ENCODE results near the gene TUBB2A. TPM values are rescaled to one million over a fixed set of nuclear protein-coding genes. Genes with fewer than 3 reads are reported as not detected.

TUBB2A gene
- total RNA-seq, result 20.4 and 171 TPM in 2 replicates

DNA sequence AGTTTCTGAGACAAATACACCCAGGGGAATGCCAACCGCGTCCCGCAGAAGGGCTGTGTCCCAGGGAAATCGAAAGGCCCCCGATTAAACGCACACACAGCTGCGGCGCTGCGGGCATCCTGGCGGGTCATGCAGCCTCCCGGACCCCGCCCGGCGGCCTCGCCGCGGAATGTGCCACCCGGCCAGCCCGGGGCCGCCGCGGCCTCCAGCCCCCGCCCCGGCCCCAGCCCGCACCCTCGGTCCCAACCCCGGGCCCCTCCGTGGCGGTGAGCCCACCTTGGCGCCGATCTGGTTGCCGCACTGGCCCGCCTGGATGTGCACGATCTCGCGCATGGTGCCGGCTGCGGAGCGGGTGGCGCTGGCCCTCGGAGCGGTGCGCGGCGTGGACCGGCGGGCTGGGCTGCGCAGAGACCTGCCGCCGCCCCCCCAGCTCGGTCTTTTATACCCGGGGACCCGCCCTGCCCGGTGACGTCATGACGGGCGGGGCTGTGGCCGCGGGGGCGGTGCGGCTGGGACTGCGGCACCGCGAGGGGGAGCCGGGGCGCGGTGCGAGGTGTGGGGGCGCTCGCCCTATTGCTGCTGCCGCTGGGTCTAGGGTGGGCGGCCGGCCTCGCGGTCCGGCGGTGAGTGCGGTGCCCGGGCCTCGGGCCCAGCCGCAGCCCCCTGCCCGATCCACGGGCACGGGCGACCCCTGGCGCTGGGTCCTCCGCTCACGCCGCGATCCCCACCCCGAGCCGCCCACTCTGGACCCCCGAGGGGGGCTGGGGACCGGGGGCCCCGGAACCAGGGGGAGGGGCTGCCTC, at the start of gene TUBB2A:
TUBB2A (minus strand) TSS at position 414 of the 803 bp plus-strand sequence; CDS start at position 333, 81 bp downstream.

DNA sequence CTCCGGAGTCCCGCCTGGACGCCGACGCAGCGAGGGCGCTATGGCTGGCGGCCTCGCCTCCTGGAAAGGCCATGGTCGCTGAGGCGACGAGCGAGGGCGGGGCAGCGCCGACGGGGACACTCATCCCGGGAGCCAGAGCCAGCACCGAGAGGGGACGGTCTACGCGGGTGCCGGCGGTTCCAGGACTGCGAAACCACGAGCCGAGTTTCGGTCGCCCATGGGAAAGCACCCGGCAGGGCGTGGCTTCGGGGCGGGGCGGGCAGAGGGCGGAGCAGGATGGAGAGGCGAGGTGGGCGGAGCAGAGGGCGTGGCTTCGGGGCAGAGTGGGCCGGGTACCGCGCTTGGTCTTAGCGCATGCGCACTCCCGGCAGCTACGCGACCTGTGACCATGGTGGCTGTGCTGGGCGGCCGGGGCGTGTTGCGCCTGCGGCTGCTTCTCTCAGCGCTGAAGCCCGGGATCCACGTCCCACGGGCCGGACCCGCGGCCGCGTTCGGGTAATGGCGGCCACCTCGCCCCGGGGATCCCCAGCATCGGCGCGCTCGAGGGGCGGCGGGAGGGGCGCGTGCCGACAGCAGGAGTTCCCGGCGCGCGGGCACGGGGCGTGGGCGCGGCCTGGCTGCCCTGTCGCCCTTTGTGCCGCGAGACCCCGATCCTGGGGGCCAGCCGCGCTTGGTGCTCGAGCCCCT, 38.8 kb downstream of the TUBB2A start, which contains the start of gene BPHL:
BPHL (plus strand) TSS at position 359 of the 687 bp plus-strand sequence; CDS start at position 389, 30 bp downstream.

Other genes with a start within 250 kb of the TUBB2A start
- 87.8 and 113 TPM in 2 replicates for gene SERPINB6, start 186.0 kb downstream of the TUBB2A start, total RNA-seq
- 27.2 and 39.0 TPM in 2 replicates for gene NQO2, start 157.7 kb downstream of the TUBB2A start, total RNA-seq
- gene RIPK1, start 89.0 kb downstream of the TUBB2A start, total RNA-seq, result 28.2 and 30.0 TPM in 2 replicates
- 7.2 and 15.6 TPM in 2 replicates for gene BPHL, start 38.8 kb downstream of the TUBB2A start, total RNA-seq
- 1.5 and 5.2 TPM in 2 replicates for gene TUBB2B, start 70.1 kb upstream of the TUBB2A start, total RNA-seq
- gene PSMG4, start 101.4 kb upstream of the TUBB2A start, total RNA-seq, result 13.1 and 21.0 TPM in 2 replicates